G401.6 (cell line): ENCODE measurements around the gene MAP7.
"Not testable (repeated sequence)": the region's sequence is repeated elsewhere in the genome, so short reads cannot be mapped to it uniquely, and the experiment has no call there.

ENCODE experiments used
- FAIRE-seq: peaks from 2 replicates; lab custom pipeline; 2012; peaks lifted over from hg19 to GRCh38; lab: Jason Lieb, UNC

The MAP7 gene

DNA sequence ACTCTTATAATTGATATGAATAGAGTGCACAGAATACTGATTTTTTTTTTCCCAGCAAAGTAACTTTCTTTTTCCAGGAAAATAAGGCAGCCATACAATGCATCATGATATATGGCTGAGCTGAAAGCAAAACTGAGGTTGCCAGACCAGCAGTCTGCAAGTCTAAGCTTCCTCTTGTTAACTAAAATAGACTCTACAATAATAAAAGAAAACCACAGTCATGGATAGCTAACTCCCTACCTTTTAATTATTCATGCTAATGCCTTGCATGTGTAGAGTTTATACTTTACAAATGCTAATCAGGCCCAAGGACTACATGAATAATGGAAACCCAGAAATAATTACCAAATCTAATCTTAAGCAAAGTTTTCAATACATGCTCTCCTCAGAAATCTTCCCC is 47.4 kb downstream of the MAP7 start:
- FAIRE-seq = no peak

DNA sequence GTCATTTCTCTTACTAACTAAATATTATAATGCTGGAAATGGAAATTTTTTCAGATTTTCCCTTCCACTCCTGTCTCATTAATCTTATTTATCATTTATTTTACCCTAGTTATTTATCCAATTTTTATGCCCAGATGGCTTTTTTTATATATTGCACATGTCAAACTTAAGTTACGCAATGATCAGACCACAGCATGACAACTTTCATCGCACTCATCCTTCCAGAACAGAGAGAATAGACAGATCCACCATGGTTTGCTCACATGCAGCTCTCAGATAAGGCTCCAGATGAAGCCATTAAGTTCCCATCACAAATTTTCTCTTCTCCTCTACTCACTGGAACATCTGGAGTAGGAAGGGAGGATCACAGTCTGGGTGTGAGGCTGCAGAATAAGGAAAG is 48.7 kb downstream of the MAP7 start:
- FAIRE-seq = no peak

DNA sequence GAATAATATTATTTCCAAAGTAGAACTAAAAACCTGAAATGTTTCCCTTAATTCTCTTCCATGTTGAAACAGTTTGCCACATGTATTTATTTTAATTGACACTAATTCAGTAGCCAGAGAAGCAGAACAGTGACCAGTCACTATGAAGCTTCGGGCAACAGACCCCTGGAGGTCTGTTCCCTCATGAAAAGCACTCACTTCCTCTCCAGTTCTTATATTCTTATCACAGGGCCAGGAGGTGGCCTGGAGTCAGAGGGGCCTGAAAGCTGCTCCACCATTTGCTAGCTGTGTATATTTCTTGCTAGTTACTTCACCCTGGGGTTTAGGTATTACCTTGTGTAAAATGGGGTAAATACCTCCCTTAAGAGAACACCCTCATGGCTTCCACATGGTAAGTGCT is 49.1 kb downstream of the MAP7 start:
- FAIRE-seq = no peak

DNA sequence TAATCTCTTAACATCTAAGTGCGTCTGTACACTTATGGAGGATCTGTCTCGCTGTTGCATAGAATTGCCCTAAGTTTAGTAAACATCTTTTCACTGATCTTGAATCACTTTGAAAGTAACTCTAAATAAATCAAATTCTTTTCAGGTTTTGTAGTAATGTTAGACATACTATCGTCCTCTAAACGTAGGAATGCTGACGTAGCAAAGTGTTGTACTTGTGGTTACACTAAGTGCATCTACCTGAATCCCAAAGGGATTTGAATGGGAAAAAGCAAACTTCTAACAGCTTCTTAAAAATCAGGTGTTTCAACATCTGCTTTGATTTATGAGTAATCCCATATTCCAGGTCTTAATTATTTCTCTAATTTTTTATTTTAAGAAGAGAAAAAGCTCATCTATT is 49.8 kb downstream of the MAP7 start:
- FAIRE-seq = no peak

DNA sequence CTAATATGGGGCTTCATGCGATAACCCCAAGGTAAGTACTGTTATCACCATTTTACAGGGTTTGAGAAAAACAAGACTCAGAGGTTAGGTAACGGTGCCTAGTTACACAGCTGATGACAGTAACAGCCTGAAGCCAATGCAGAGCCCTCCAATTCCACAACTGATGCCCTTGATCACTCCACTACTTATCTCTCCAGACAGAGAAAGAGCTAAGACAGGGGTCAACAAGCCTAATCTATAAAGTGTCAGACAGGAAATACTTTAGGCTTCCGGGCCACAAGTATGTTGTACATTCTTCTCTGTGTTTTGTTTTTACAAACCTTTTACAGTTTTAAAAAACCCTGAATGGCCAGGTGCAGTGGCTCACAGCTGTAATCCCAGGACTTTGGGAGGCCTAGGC is 50.9 kb downstream of the MAP7 start:
- FAIRE-seq = no peak

DNA sequence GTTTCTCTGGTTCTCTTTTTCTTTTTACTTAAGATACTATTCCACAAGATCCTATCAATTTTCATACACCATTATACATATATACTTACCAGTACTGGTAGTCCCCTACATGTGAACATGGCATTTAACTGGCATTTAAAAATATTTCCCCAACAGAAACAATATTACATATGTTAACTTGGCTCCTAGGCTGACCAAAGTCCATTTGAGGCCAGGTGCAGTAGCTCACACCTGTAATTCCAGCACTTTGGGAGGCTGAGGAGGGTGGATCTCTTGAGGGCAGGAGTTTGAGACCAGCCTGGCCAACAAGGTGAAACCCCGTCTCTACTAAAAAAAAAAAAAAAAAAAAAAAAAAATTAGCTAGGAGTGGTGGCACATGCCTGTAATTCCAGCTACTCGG is 53.8 kb downstream of the MAP7 start:
- FAIRE-seq = not testable (repeated sequence)

DNA sequence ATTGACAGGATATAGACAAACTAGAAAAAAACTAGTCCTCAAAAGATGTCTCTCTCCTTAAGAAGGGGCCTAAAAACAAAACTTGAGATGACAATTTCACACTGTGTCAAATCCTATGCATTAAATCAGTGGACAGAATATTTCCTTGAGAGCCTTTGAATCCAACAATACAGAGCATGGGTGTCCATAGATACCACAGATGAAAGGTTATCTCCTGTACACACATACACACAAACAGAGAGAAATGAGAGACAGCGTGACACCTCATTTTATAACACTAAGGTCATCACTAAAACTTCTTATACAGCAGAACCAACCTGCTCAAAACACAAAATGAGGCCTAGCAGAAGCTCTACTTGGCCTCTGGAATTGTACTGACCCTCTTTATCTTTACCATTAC is 55.5 kb downstream of the MAP7 start:
- no peak for FAIRE-seq

DNA sequence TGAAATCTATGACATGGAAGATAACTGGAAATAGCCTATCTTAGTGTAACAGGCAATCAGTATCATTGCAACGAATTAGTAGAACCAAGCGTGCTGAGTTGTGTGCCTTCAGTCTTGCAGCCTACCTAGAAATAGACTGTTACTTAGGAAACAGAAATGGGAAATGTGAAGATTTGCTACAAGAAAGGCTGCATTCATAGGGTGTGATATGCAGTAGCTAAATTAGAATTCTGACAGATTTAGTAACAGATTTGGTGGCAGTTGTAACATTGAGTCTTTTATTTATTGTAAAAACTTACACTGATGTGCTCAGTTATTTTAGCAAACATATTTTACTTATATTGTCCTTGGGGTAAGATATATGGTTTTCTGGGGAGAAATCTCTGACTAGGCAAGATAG is 56.2 kb downstream of the MAP7 start:
- no peak for FAIRE-seq

DNA sequence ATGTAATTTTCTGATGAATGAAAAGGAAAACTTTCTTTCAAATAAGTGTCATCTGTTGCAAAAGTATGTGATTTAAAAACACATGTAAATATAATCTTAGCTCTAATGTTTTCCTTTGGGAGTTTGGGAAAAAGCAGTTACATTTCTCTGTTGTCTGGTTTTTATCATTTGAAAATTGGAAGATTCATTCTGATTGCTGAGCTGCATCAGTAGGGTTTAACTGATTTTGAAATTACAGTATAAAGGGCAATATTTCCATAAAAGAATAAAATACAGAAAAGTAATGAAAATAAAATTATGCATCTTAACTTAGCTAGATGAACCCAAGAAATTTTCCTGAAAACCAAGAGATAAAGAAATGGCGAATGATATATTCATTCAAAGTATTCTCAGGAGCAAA is 57.8 kb downstream of the MAP7 start:
- no peak for FAIRE-seq

DNA sequence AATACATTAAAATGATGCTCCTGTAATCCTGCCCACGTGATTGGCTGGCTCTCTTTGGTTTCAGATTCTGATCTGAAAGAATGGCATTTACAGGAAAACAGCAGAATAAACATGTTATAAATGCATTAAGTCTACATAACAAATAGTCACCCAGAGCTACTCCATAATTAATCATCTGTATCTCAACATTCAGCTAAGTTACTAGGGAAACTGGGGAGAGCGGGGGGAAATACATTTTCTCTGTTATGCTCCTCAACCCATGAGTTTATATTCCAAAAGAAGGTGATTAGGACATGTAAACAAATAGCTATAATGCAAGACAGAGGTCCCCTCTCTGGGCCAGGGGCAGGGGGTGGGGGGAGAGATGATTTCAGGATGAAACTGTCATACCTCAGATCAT is 58.5 kb downstream of the MAP7 start:
- no peak for FAIRE-seq

DNA sequence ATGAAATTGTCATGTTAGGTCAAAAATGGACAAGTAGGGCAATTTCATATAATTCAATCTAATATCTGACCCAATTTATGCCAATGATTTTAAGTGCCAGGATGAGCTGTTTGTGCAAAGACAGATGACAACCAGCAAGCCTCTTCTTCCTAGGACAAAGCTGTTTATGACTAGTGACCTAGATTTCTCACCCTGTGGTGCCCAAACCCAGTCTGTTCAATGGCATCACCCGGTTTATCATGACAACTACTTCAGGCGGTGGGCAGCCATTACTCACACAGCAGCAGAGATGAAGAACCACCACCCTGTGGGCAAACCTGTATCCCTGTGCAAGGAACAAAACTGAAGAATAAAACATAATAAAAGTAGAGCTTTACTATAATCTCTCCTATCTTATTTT is 59.0 kb downstream of the MAP7 start:
- no peak for FAIRE-seq

DNA sequence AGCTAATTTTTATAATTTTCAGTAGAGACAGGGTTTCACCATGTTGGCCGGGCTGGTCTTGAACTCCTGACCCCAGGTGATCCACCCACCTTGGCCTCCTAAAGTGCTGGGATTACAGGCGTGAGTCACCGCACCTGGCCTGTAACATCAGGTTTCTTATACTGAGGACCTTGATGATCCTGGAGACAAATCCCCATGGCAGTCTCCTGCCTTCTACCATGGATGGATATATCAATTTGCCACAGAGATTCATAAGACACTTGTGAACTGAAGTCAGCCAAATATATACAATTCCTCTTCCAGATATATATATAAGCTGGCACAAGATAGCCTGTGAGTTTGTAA is 60.6 kb downstream of the MAP7 start:
- not testable (repeated sequence) for FAIRE-seq

DNA sequence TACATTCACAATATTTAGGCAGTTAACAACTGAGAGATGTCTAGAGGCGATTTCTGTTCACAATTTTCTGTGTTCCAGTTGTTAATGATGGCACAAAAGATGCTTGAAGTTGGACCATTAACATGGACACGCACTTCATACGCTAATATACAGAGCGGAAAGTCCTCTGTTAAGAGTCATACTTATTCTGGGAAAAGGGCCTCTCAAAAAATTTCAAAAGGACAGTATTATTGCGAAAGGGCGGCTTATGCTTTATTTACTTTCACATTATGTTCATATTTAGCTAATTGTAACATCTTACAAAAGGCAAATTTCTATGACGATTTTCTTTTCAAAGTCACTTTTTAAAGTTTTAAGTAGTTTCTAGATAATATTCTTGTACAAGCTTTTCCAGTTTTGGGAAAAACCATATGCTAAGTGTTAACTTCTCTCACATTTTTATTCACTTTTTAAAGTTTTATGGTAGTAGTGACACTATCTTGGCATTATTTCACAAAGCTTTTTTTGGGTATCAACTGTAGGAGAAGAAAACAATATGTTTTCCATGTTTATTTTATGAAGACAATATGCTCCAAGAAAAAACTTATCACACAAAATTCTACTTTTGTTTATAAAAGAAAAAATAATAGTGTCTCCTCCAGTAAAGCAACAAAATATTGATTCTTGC is 62.3 kb downstream of the MAP7 start:
- FAIRE-seq = no peak

DNA sequence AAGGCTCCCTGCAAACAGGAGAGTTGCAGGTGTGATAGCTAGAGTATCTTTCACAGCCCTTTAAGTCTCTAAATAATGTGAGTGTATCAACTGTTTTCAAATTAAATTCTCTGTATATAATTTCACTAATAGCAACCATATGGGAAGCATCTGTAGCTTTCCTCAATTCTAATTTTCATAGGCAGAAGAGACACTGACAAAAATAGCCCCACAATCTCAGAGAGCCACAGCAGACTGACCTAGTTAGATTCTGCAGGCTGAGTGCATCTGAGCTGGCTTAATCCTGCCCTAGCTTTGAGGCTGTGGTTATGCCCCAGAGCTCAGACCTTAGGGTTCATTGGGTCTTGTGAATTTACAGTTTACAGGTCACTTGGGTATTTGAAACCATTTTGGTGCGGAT is 63.9 kb downstream of the MAP7 start:
- no peak for FAIRE-seq

DNA sequence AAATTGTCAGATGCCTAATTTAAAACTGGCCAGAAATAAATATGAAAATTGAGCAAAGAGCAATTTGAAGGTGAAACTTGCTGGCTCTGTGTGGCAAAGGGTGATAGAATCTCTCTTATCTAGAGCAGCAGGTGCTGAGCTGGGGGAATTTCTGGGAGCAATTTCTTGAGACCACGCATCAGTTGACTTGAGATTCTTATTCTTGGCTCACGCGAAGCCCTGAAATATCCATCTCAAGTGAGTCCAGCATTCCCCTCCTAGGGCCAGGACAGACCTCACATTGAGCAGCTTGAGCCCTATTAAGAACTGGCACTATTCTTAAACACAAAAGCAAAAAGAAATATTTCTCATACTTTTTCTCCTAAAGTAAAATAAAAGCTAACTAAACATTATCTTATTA is 66.3 kb downstream of the MAP7 start:
- FAIRE-seq = no peak

DNA sequence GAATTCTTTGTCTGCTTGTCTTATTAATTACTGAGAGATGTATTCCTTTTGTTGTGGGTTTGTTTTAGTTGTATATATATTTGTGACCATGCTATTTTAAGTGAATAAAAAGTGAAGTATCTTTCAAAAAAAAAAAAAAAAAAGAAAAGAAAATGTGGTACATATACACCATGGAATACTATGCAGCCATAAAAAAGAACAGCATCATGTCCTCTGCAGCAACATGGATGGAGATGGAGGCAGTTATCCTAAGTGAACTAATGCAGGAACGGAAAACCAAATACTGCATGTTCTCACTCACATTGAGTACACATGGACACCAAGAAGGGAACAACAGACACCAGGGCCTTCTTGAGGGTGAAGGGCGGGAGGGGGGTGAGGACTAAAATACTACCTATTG is 67.2 kb downstream of the MAP7 start:
- FAIRE-seq = not testable (repeated sequence)

DNA sequence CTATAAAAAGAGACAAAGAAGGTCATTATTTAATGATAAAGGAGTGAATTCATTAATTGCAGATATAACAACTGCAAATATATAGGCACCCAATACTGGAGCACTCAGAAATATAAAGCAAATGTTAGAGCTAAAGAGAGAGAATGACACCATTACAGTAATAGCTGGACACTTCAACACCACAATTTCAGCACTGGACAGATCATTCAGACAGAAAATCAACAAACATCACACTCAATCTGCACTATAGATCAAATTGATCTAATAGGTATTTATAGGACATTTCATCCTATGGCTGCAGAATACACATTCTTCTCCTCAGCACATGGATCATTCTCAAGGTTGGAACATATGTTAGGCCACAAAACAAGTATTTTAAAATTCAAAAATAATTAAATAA is 72.7 kb downstream of the MAP7 start:
- FAIRE-seq = no peak

DNA sequence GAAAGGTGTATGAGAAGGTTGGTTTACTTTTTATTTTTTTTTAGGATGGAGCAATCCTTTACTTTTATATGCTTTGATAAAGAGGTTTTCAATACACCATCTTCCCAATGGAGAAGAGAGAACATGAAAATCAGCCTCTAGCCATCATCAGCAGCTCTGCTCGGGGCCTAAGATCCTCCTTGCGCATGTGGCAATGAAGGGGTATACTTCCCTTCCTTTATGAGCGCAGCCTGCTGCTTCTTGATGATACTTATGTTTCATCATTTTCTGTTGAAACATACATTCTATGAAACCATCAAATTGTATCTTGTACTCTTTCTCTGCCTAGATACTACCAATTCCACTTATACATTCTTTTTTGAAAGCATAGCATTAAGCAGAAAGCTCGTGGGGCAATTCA is 74.5 kb downstream of the MAP7 start:
- FAIRE-seq = no peak

DNA sequence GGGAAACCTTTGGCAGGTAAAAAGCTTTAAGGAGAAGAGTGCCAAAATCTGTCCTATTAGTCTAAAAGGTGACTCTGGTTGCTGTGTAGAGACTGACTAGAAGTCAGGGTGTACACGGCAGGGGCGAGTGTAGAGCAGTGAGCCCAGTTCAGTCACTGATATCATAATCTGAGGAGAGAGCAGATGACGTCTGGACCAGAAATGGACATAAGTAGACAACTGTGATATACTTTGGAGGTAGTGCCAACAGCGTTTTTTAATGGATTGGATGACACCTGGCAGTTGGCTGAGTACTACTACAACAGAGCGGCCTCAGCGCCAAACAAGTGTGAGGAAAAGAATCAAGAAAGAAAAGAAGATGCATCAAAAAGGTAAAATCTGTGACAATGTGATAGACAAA is 76.0 kb downstream of the MAP7 start:
- no peak for FAIRE-seq

DNA sequence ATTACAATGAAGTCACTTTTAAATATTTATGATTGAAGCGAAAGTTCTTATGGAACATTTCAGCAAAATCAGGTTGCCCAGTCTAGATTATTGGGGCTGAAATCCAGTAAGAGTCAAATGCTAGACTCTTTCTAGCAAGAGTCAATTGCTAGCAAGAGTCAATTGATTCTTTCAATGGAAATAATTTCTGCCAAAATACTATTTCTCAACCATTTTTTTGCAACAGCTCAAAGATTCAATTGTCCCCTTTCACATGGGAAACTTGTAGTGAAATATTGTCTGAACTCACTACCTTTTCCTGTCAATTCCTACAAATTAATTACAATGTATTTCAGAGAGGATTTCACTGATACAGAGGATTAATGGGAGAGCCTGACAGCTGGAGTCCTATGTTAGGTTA is 78.3 kb downstream of the MAP7 start:
- FAIRE-seq = no peak

DNA sequence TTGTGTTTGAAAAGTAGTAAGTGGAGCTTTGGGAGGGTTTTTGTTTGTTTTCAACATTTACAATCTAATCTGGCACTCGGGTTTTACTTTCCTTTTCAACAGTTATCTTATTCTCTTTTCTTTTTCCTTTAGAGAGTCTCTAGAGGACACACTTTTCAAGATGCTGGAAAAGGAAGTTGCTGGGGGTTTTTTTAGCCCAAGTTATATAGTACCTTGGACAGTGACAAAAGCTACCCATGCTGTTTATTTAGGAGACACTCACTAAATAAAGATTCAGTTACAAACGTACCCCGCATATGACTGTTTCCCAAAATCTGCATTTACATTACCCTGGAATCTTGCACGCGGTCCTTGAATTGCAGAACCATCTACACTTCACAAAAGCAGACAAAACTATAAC is 78.8 kb downstream of the MAP7 start:
- no peak for FAIRE-seq

DNA sequence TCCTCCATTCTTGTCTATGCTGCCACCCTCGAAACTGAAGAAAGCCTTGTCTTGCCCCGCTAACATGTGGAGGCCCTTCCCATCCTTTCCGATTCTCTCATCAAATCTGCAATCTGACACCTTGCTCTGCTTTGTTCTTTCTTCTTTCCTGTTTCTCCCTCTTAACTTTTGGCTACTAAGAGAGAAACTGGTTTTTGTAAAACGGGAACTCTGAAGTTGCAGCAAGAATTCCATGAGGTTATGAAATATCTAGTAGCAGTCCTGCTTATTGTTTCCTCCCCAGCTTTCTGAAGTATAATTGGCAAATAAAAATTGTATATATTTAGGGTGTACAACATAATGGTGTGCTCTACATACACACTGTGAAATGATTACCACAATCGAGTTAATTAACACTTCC is 80.2 kb downstream of the MAP7 start:
- no peak for FAIRE-seq

DNA sequence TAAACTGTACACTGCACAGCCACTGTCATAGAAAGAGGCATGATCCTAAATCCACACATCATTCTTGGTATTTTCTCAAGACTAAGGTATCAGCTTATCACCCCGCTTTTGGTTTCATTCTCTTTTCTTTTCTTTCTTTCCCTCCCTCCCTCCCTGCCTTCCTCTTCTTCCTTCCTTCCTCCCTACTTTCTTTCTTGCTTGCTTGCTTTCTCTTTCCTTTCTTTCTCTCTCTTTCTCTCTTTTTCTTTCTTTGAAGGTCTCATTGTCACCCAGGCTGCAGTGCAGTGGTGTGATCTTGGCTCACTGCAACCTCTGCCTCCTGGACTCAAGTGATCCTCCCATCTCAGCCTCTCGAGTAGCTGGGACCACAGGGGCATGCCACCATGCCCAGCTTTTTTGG is 81.1 kb downstream of the MAP7 start:
- FAIRE-seq = no peak

DNA sequence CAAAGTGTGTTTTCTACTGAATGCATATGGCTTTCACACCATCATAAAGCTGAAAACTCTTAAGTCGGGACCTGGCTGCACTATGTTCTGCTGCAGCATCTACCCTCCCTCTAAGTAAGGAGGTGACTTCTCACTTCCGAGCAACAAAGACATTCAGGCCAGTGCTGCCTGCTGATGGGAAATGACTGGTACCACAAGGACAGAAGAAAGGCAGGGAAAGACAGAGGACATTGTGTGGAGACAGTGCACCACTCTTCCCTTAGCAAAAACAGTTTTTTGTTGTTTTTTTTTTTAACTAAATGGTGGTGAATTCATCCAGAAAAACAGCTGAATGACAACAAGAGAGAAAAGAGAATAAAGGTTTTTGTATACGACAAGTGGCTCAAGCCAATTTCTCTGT is 81.5 kb downstream of the MAP7 start:
- FAIRE-seq = no peak

DNA sequence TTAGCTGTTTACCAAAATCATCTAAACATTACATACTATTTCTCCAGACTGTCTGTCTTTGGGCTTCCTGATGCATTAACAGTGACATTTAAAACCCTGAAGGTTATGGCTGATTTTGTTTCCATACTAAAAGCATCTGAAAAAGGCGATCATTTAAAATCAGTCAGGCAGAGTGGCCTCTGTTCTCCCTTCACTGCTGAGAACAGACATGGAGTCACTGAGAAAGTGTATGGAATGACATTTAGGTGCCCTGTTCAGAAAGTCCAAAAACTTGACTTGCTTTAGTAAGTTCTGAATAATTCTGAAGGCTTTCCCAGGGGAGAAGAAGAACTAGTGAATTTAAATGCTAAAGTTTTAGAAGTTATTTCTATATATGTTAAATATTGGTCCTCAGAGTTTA is 83.0 kb downstream of the MAP7 start:
- FAIRE-seq = no peak
